ENCODE measurements around the gene FAM193B.
A peak's percentile ranks its signal among the peaks of the same experiment; 100 is the strongest.

The FAM193B gene

DNA sequence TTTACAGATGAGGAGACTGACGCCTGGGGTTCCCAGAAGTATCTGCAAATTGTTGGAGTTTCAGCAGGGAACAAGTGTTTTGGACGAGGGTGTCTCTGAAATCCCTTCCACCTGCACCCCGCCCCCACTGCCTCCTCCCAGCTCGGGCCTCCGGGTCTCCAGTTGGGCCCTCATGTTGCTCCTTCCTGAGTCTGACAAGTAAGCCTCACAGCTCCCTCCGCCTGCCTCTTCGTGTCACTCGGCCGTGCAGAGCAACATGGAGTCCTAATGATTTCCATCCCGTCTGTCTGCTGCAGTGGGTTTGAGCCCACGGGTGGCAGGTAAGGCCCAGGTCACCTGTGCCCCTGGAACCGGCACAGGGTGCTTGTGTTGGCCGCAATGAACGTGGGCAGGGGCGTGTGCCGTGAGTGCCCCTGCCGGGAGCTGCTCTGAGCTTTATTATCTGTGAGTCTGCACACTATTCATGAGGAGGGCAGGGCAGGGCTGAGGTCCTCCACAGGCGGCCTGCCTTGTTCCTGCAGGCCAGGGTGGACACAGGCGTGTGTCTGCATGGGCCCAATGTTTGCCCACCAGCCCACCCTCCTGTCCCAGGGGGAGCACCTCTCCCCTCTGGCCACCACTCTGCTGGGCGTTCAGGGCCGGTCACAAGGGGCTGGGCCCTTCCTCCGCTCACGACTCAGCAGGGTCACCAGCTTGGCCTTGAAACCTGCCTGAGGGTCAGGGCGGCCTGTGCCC, 50.8 kb downstream of the FAM193B start:
- peaks cover 15% of the 10 kb centered on the region for H3K27me3 ChIP-seq (ENCODE audit: control insufficient read depth, insufficient read depth, low read length)
- no peaks in the 10 kb centered on the region for H3K36me3 ChIP-seq (ENCODE audit: control insufficient read depth, low read depth, low read length)
- H3K9ac ChIP-seq (ENCODE audit: low read length): no peak overlapping the region

DNA sequence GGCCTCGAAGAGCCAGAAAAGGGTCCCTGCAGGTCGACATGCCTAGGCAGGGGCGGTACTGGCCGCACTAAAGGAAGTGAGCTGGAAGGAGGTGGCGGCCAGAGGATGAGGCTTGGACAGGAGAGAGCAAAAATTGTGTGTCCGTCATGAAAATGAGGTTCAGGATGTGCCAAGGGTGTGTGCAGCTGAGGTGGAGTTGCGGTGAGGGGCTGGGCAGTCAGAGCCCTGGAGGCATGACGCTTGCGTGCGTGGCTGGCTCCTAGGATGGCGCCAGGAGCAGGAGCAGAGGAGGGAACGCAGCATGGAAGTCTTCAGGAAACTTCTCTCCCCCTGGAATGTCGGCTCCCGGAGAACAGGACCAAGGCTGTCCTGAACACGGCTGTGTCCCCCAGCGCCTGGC, 51.5 kb downstream of the FAM193B start:
- H3K27ac ChIP-seq (ENCODE audit: low read length): no peak overlapping the region
- H3K9ac ChIP-seq (ENCODE audit: low read length): no peak overlapping the region
- H3K4me1 ChIP-seq (ENCODE audit: control insufficient read depth, low read depth, low read length): peaks cover 18% of the 10 kb centered on the region
- no peaks in the 10 kb centered on the region for H3K36me3 ChIP-seq (ENCODE audit: control insufficient read depth, low read depth, low read length)
- no peak overlapping the region for H3K4me3 ChIP-seq (ENCODE audit: low read length)
- no peaks in the 10 kb centered on the region for H3K9me3 ChIP-seq (ENCODE audit: control insufficient read depth, low read depth, low read length)
- H3K27me3 ChIP-seq (ENCODE audit: control insufficient read depth, insufficient read depth, low read length): peaks cover 21% of the 10 kb centered on the region

More for the DNA sequence above, 50.8 kb downstream of the FAM193B start:
- Histone ChIP-seq H3K27ac (ENCODE audit: low read length) (no peak overlapping the region), H3K4me1 (ENCODE audit: control insufficient read depth, low read depth, low read length) (peaks cover 14% of the 10 kb centered on the region), H3K4me3 (ENCODE audit: low read length) (no peak overlapping the region), H3K9me3 (ENCODE audit: control insufficient read depth, low read depth, low read length) (no peaks in the 10 kb centered on the region)

DNA sequence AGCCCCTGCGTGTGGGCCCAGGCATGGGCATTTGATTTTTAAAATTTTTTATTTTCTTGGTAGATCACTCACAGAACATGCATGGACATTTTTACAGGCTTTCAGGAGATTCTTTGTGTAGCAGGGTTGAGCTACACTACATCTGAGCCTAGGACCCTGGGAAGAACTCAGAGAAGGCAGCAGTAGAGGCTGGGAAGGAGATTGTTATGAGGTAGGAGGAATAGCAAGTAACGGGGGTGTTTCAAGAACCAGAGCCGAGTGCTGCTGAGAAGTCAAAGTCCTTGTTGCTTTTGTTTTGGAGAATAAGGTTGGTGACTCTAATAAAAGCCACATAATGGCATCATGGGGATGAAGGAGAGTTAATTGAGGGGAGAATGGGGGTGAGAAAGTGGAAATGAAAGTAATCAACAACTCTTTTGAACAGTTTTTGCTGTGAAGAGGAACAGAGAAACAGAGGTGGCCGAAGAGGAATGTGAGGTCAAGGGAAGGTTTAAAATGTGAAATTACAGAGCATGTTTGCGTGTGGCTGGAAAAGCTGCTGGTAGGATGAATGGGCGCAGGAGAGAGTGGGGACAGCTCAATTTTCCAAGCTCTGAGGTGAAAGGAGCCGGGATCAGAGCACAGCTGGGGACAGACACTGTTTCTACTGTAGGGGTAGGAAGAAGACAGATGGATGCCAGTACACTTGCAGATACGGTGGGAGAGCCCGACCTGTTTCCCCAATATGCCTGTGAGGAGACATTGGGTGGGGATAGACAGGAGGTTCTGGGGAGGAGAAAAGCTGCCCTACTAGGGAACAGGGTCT, 52.3 kb downstream of the FAM193B start:
- H3K9ac ChIP-seq (ENCODE audit: low read length): no peak overlapping the region
- H3K27me3 ChIP-seq (ENCODE audit: control insufficient read depth, insufficient read depth, low read length): peaks cover 21% of the 10 kb centered on the region
- H3K9me3 ChIP-seq (ENCODE audit: control insufficient read depth, low read depth, low read length): no peaks in the 10 kb centered on the region
- H3K4me1 ChIP-seq (ENCODE audit: control insufficient read depth, low read depth, low read length): peaks cover 18% of the 10 kb centered on the region
- no peak overlapping the region for H3K4me3 ChIP-seq (ENCODE audit: low read length)
- no peak overlapping the region for H3K27ac ChIP-seq (ENCODE audit: low read length)
- H3K36me3 ChIP-seq (ENCODE audit: control insufficient read depth, low read depth, low read length): no peaks in the 10 kb centered on the region

DNA sequence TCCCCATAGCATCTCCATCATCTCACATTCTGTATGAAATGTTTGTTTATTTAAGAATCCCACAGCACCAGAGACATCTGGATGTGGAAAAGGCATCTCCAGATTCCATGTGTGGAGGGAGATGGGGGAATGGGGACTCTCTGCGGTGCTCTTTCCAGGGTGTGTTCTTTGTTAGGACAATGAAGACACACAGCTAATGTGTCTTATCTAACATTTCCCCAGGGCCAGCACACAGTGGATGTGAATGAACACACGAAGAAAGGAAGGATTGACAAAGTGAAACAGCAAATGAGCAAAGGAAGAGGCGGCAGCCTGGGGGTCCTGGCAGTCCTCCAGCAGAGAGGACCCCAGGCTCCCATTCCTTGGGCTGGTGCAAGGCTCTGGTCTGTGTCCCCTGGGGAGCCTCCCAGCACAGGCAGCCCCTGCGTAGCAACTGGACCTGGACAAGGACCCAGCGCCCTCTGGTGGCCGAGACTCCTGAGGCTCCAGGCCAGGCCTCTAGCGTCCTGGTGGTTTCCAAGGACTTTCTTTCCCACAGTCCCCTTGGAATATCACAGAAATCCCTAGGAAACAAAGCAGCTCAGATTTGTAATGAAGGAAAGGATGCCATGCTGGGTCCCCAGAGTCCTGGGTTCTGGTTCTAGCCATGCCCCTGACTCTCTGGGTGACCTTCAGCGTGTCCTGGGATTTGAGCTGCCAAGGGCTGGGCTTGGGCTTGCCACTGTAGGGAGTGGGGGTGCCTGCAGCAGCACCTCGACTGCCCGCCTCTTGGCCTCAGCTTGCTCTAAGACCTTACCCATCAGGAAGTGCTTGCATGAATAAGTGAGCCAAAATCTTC, 53.5 kb downstream of the FAM193B start:
- Histone ChIP-seq H3K27me3 (ENCODE audit: control insufficient read depth, insufficient read depth, low read length) (peaks cover 21% of the 10 kb centered on the region), H3K36me3 (ENCODE audit: control insufficient read depth, low read depth, low read length) (no peaks in the 10 kb centered on the region), H3K9me3 (ENCODE audit: control insufficient read depth, low read depth, low read length) (no peaks in the 10 kb centered on the region), H3K27ac (ENCODE audit: low read length) (no peak overlapping the region), H3K9ac (ENCODE audit: low read length) (no peak overlapping the region), H3K4me3 (ENCODE audit: low read length) (no peak overlapping the region), H3K4me1 (ENCODE audit: control insufficient read depth, low read depth, low read length) (peaks cover 24% of the 10 kb centered on the region)

DNA sequence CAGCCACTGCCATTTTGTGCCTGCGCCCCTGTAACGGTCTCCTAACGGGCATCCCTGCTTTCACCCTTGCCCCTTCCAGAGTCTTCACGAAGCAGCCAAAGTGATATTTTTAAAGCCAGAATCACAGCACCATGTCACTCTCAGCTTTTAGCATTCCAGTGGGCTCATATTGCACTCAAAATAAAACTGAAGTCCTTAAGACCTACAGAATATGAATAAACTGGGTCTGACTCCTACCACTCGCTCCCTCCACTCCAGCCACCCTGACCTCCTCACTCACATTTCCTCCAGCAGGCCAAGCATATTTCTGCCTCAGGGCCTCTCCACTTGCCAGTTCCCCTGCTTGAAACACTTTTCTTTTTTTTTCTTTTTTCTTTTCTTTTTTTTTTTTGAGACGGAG, 54.5 kb downstream of the FAM193B start:
- no peak overlapping the region for H3K9ac ChIP-seq (ENCODE audit: low read length)
- no peaks in the 10 kb centered on the region for H3K36me3 ChIP-seq (ENCODE audit: control insufficient read depth, low read depth, low read length)
- H3K27ac ChIP-seq (ENCODE audit: low read length): no peak overlapping the region
- no peaks in the 10 kb centered on the region for H3K9me3 ChIP-seq (ENCODE audit: control insufficient read depth, low read depth, low read length)
- peaks cover 34% of the 10 kb centered on the region for H3K4me1 ChIP-seq (ENCODE audit: control insufficient read depth, low read depth, low read length)
- H3K4me3 ChIP-seq (ENCODE audit: low read length): no peak overlapping the region
- peaks cover 21% of the 10 kb centered on the region for H3K27me3 ChIP-seq (ENCODE audit: control insufficient read depth, insufficient read depth, low read length)

DNA sequence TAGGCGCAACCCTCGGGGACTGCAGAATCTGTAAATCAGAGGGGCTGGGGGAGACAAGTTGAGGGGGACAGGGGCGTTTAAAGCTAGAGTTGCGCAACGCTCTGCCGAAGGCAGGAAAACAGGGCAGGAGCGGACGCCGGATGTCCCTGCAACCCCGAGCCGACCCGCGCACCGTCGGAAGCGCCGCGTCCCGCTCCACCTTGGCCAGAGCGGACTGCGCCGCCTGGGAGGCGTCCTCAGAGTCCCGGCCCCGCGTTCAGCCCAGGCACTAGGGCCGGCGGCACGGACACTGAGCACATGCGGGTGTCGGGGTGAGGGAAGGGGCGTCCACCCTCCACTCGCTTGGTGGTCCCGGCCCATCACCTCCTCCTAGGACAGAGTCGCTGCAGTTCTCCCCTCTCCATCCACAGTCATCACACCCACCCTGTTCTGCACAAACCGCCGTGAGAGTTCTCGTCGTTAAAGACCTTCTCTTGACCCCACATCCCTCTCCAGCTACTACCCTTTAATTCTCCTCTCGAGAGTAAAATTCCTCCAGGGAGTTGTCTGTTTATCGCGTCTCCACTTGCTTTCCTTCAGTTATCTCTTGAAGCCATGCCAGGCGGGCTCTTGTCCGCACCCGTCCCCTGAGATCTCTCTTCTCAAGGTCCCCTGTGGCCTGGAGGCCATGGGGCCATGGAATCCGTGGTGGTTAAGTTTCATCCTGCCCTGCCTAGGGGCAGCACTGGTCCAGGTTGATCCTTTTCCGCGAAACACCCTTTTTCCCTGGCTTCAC, 56.2 kb downstream of the FAM193B start:
- peak overlapping the region; percentile 0 for H3K9ac ChIP-seq (ENCODE audit: low read length)
- H3K9me3 ChIP-seq (ENCODE audit: control insufficient read depth, low read depth, low read length): no peaks in the 10 kb centered on the region
- H3K4me3 ChIP-seq (ENCODE audit: low read length): peak overlapping the region; percentile 71
- H3K27me3 ChIP-seq (ENCODE audit: control insufficient read depth, insufficient read depth, low read length): peaks cover 21% of the 10 kb centered on the region
- H3K4me1 ChIP-seq (ENCODE audit: control insufficient read depth, low read depth, low read length): peaks cover 38% of the 10 kb centered on the region
- H3K36me3 ChIP-seq (ENCODE audit: control insufficient read depth, low read depth, low read length): peaks cover 6% of the 10 kb centered on the region
- H3K27ac ChIP-seq (ENCODE audit: low read length): no peak overlapping the region

DNA sequence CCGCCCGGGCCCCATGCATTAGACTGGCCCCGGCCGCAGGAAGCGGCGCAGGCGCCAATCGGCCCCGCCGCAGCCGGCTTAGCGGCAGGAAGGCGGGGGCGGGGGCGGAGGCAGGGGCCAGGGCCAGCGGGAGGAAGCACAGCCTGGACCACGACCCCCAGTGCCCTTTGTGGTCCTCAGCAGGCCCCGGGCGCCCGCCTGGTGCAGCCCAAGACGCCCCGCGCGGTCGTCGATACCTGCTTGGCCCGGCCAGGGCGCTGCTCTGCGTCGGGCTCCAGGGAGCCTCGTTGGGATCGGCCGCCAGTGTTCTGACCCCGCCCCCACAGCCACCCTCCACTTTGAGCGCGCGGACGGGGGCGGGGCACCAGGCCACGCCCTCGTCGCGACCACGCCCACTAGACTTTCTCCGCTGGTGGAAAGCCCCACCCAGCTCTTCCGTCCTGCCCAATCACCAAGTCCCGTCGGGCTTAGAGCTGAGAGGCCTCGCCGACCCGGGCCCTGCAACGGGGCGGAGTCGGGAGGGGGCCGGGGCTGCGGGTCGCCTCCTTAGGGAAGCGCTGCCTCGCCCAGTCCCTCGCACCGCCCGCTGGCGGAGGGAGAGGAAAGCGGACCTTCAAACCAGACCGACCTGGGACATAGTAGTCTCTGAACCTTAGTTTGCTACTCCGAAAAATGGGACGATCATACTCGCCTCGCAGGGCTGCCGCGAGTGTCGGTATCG, 56.9 kb downstream of the FAM193B start, which contains the start of gene PDLIM7:
PDLIM7 (minus strand) TSS at position 313 of the 721 bp plus-strand sequence. CDS start 1,092 bp downstream, outside the sequence.
- Histone ChIP-seq H3K27me3 (ENCODE audit: control insufficient read depth, insufficient read depth, low read length) (peaks cover 21% of the 10 kb centered on the region), H3K4me1 (ENCODE audit: control insufficient read depth, low read depth, low read length) (peaks cover 38% of the 10 kb centered on the region), H3K4me3 (ENCODE audit: low read length) (peak within 1 kb of the TSS; percentile 80), H3K36me3 (ENCODE audit: control insufficient read depth, low read depth, low read length) (peaks cover 6% of the 10 kb centered on the region), H3K9me3 (ENCODE audit: control insufficient read depth, low read depth, low read length) (no peaks in the 10 kb centered on the region), H3K9ac (ENCODE audit: low read length) (peak within 1 kb of the TSS; percentile 95), H3K27ac (ENCODE audit: low read length) (peak within 1 kb of the TSS; percentile 96)

DNA sequence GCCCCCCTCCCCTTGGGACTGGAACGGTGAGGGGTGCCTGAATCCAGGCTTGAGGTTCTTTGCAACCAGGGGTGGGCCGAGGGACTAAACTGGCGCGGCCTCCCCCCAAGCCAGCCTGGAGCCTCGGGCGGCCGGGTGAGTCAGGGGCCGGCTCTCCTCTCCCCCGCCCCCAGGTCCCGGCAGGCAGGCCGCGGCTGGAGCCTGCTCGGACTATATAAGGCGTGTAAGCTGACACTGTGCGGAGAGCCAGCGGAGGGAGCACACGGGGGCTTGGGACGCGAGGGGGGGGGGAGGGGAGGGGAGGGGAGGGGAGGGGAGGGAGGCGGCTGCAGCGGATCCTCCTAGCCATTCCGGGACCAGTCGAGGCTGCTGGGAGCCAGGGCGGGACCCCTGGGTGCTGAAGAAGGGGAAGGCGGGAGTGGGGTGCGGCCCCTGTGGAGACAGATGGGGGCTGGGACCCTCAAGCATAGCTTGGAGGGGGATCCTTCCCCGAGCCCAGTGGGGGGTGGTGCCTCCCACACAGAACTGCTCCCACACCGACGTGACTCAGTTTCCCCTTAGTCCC, 57.6 kb downstream of the FAM193B start:
- Histone ChIP-seq H3K4me3 (ENCODE audit: low read length) (peak overlapping the region; percentile 80), H3K27ac (ENCODE audit: low read length) (peak overlapping the region; percentile 96), H3K4me1 (ENCODE audit: control insufficient read depth, low read depth, low read length) (peaks cover 38% of the 10 kb centered on the region), H3K9me3 (ENCODE audit: control insufficient read depth, low read depth, low read length) (no peaks in the 10 kb centered on the region), H3K36me3 (ENCODE audit: control insufficient read depth, low read depth, low read length) (peaks cover 6% of the 10 kb centered on the region), H3K27me3 (ENCODE audit: control insufficient read depth, insufficient read depth, low read length) (peaks cover 21% of the 10 kb centered on the region), H3K9ac (ENCODE audit: low read length) (peak overlapping the region; percentile 95)

DNA sequence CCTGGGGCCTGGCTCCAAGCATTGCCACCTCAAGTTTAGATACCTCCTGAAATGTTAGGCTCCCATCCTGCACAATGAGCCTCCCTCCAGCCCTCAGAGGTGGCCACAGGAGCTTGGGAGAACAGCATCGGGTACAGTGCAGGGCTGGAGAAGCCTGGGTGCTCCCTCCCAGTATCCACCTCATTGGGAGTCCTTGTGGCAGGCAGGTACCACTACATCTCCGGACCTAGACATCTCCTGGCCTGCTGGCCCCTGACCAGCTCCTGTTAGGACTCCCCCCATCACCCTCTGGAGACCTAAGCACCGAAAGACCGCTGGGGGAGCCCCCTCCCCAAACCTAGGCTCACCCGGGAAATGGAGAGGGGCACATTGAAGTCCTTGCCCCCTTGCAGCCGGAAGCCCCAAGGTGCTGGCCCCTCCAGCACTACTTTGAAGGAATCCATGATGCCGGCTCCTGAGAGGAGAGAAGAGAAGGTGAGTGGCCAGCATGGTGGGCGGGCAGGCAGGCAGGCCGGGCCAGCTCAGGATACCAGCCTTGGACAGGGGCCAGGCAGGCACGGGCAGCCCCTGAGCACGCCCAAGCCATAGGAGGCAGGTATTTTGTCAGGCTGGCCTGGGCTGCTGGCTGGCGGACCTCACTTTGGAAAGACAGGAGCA, 58.2 kb downstream of the FAM193B start:
- Histone ChIP-seq H3K9me3 (ENCODE audit: control insufficient read depth, low read depth, low read length) (no peaks in the 10 kb centered on the region), H3K4me1 (ENCODE audit: control insufficient read depth, low read depth, low read length) (peaks cover 35% of the 10 kb centered on the region), H3K9ac (ENCODE audit: low read length) (peak overlapping the region; percentile 95), H3K27me3 (ENCODE audit: control insufficient read depth, insufficient read depth, low read length) (peaks cover 21% of the 10 kb centered on the region), H3K27ac (ENCODE audit: low read length) (peak overlapping the region; percentile 96), H3K36me3 (ENCODE audit: control insufficient read depth, low read depth, low read length) (peaks cover 6% of the 10 kb centered on the region), H3K4me3 (ENCODE audit: low read length) (peak overlapping the region; percentile 80)
